GM19023 (cell line): ENCODE results near the gene LEF1.
A peak's percentile ranks its signal among the peaks of the same experiment; 100 is the strongest.
"Not testable (repeated sequence)": the region's sequence is repeated elsewhere in the genome, so short reads cannot be mapped to it uniquely, and the experiment has no call there.

Source experiments
- ATAC-seq: cut with Tn5 transposase; IDR thresholded peaks from one replicate; pipeline ENCODE4 v1.9.1; 2021; ENCODE audit warnings: mild to moderate bottlenecking, moderate library complexity; ENCODE audit not compliant: unreplicated experiment

LEF1 gene

DNA sequence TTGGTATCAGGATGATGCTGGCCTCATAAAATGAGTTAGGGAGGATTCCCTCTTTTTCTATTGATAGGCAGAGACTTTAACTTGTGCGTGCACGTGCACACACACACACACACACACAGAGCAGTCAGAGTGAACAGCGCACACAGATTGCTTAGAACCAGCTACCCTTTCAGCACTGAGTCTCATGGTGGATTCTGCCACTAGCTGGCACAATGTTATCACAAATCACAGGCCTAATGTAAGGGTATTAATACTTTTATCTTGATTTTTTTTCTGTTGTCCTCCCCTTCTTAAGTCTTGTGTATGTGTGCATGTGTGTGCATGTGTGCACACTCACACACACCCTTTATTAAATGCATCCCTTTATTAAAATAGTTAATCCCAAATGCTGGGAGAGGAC, 125.8 kb downstream of the LEF1 start:
- ATAC-seq, result no peak

DNA sequence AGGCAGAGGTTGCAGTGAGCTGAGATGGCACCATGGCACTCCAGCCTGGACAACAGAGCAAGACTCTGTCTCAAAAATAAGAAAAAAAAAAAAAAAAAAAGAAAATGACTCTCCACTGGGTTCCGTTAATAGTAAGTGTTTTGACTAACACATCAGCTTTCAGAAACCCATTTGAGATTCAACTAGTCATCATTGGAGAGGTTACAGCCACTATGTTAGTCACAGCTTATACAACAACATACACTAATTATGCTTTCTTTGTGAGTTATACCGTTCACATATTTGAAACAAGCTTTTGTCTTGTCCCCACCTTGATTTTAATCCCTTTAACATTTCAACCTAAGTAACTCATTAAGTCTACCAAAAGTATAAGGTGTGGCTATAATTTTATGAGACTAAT, 130.8 kb downstream of the LEF1 start:
- ATAC-seq, result no peak

DNA sequence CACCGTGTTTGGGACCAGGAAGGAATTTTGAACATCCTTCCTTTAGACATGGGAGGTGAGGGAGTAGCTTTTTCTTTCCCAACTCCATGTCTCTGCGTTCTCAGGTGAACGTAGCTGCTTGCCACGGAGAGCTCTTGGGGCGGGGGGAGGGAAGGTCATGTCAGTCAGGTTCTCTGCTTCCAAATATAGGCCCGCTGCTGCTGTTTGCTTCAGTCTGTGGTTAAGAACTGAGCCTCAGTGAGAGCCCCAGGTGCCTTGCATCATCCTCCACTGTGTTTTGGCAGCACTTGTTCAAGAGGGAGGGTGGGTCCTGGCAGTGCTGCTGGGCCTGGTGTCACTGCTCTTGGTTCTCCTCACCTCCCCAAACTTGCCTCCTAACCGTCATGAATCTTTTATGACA, 132.5 kb downstream of the LEF1 start:
- ATAC-seq, result peak; percentile 97

DNA sequence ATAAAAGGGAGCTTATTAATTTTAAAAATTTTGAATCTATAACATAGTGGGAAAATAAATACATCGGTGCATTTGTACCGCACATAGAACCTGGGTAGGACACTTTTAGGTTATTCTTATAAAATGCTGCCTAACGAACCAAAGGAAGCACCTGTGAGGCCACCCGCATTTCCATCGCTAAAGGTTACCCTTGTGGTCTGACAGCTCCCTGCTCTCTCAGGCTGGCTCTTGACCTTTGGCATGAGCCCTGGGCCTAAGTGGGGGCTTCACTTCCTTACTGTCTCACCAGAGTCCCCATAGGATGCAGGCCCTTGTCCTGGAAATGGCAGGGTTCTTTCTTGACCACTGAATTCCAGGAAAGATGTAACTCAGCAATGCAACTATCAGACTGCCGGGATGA, 133.0 kb downstream of the LEF1 start:
- ATAC-seq, result peak; percentile 29

- ATAC-seq, result no peak
Observed at GRCh38 chr4:108034565-108034964, 134.2 kb downstream of the LEF1 start.

GRCh38 chr4:108033348-108033747, 135.4 kb downstream of the LEF1 start:
- no peak for ATAC-seq

- no peak for ATAC-seq
Observed at GRCh38 chr4:108031427-108032083, 137.2 kb downstream of the LEF1 start.

GRCh38 chr4:108030332-108030731, 138.4 kb downstream of the LEF1 start:
- peak; percentile 99 for ATAC-seq

- no peak for ATAC-seq
Observed at GRCh38 chr4:108029731-108030130, 139.0 kb downstream of the LEF1 start.

GRCh38 chr4:108029016-108029720, 139.6 kb downstream of the LEF1 start:
- ATAC-seq, result no peak

DNA sequence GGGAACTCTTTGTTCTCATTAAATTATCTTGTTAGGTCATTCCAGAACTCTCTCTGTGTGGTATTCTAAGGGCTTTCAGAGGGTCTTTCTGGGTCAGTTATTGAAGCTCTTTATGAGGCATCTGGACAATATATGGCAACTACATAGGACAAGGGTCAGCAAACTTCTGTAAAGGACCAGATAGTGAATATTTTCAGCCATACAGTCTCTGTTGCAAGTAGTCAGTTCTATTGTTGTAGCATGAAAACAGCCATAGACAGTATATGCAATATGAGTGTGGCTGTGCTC, 143.9 kb downstream of the LEF1 start:
- no peak for ATAC-seq

DNA sequence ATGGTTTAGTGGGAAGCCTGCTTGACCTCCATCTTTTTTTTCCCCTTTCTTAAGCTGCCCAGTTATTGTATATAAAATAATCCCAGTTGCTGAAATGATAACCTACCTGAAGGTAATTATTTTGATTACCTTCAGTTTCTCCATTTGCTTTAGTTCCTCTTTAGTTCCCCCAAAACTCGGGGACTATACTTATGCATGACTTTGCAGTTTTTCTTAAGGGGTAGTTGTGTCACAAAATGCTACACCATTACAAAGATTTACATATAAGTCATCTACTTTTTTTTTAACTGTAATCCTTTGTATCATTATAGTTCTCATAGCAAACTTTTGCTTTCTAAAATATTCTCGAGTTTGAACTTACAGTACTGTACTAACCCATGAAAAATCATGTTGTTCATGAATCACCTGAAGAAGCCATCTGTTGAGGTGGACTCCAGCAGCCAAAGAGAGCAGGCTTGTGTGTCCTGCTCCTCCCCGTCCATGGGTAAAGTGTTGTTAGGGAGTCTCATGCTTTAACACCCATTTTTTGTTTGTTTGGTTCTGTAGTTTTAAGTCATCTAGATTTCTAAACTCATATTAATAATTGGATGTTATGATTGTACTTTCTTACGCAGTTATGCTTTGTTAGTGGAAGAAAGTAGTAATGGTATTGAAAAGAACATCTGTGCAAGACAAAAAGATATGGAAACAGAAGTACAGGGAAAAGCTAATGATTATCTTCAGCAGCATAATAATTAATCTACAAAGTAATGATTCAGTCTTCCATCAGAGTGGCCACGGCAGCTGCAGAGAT, 144.5 kb downstream of the LEF1 start:
- ATAC-seq, result no peak

GRCh38 chr4:108018884-108019187, 149.9 kb downstream of the LEF1 start:
- no peak for ATAC-seq

DNA sequence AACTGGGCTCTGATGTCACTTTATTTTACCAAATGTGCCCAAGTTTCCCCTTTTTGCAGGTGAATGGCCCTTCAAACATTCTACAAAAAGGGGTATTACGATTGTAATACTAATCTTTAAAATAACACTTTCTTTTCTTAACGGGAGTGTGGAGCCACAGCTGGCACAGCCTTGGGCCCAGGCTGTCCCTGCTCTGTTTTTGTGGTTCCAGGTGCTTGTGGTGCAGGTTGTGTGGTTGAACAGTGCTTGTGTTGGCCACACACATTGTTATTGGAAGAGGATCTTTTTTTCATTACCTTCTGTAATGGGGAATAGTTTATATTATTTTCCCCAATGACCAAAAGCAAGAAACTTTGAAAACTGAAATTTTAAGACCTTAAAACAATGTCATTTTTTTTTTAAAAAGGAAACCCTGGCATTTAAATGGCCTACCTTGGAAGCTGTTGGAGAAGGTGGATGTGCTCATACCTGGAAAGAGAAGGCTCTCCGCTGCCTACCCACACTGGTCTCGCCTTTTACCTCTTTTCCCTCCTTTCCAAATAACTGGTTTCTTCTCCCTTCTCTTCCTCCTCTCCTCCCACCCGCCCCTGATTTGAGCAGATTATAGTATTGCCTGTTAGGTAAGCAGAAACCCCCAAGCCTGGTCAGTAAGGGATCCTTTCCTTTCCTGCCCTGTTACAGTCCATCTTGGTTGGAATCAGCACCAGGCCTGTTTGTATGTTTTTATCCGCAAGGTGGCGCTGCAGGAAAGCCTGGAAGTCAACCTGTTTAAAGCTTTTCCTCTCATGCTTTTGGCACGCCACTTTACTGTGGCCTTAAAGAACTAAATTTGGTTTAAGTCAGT, 150.5 kb downstream of the LEF1 start:
- ATAC-seq, result peak; percentile 92

GRCh38 chr4:108013955-108014354, 154.8 kb downstream of the LEF1 start:
- ATAC-seq, result no peak

GRCh38 chr4:108013327-108013726, 155.4 kb downstream of the LEF1 start:
- ATAC-seq, result no peak

DNA sequence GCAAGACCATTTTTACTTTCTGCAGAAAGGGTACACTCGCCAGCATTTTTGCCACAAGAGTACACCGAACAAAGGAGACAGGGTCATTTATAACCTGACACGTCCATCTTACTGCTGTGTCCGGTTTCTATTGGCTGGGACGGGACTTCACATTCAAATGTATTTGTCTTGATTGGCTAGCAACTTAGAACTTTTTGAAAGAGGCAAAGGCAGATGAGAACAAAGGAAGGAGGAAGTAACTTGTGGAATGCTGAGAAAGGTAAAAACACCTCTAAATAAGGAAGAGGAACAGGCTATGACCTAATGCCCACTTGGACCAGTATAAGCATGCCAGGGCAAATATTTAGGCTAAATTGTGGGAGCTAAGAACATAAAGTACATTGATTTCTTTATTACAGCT, 156.3 kb downstream of the LEF1 start:
- ATAC-seq, result not testable (repeated sequence)

DNA sequence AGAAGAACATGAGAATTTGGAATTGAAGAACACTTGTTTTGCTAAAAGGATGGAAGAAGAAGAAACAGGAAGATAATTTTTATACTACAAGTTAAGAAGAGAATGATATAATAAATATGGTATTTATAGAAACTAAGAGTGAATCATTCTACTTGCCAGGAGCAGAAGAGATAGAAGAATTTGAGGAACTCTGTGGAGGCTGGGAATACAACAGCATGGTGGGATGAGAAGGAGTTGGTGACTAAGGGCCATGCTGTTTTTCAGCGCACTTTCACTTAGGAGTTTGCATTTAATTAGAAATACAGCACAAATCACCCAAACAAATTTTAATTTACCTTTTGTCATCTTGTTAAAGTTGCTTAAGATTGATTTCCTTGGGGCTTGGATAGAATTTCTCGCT, 158.6 kb downstream of the LEF1 start:
- no peak for ATAC-seq

DNA sequence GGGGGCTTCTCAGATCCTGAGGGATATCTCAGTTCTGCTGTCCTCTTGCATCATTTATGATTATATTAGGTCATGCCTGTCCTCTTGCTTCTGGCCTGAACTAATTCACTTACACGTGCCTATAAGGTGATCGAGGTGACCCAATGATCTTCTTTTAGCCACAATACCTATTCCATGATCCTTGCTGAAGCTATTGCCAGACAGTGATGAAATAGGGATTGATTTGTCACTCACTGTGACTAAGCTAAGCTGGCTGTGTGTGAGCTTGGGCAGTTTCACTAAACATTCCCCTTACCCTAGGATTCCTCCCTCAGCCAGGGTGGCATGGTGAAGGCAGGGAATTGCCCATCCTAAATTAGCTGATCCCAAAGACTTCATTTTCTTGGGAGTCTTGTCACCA, 160.0 kb downstream of the LEF1 start:
- no peak for ATAC-seq

DNA sequence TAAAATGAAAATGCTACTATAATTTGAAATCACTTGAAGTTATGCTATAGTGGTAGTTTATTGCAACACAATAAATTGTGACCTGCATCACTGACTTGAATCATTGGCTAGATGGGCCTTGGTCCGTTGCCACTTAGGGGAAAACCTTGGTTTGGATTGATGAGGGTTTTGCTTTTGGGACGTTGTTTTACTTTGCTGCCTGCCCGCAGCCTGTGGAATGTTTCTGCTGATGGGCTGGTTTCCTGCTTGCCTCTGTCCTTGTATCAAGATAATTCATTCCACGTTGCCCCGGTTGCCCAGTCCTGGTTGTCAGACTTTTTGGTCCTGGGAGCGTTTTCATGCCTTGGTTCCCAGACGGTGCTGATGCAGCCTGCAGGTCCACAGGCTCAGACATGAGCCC, 160.7 kb downstream of the LEF1 start:
- no peak for ATAC-seq

- ATAC-seq, result no peak
Observed at GRCh38 chr4:108006361-108006760, 162.4 kb downstream of the LEF1 start.
